Mucosa of rectum (tissue), 2 donors: ENCODE results near the gene HADH.

Source experiments
- H3K27ac ChIP-seq, 2 donors: one replicate each; pipeline ENCODE4 v1.7.0; 2013; ENCODE audit warnings: inconsistent platforms in 2 of 2, low read depth in 2 of 2, low read length in 2 of 2
- H3K27me3 ChIP-seq, 2 donors: one replicate each; pipeline ENCODE4 v1.7.0; 2013; ENCODE audit warnings: low read length in 2 of 2; ENCODE audit not compliant: control insufficient read depth in 2 of 2, insufficient read depth in 2 of 2
- H3K36me3 ChIP-seq, 2 donors: one replicate each; pipeline ENCODE4 v1.7.0; 2013; ENCODE audit warnings: low read length in 2 of 2; ENCODE audit not compliant: control insufficient read depth in 2 of 2, insufficient read depth in 2 of 2
- H3K4me1 ChIP-seq, 2 donors: one replicate each; pipeline ENCODE4 v1.7.0; 2013; ENCODE audit warnings: low read length in 2 of 2, mild to moderate bottlenecking in 1 of 2; ENCODE audit not compliant: control insufficient read depth in 2 of 2, insufficient read depth in 2 of 2
- H3K4me3 ChIP-seq, 2 donors: one replicate each; pipeline ENCODE4 v1.7.0; 2013; ENCODE audit warnings: low read length in 2 of 2
- H3K9ac ChIP-seq, 2 donors: one replicate each; pipeline ENCODE4 v1.7.0; 2013; ENCODE audit warnings: low read length in 2 of 2, low read depth in 1 of 2, mild to moderate bottlenecking in 1 of 2
- H3K9me3 ChIP-seq, 2 donors: one replicate each; pipeline ENCODE4 v1.7.0; 2013; ENCODE audit warnings: low read length in 2 of 2; ENCODE audit not compliant: control insufficient read depth in 2 of 2
- donor health status: healthy.
- donor health status: Normal muscosa, but diverticular disease.

Gene HADH

DNA sequence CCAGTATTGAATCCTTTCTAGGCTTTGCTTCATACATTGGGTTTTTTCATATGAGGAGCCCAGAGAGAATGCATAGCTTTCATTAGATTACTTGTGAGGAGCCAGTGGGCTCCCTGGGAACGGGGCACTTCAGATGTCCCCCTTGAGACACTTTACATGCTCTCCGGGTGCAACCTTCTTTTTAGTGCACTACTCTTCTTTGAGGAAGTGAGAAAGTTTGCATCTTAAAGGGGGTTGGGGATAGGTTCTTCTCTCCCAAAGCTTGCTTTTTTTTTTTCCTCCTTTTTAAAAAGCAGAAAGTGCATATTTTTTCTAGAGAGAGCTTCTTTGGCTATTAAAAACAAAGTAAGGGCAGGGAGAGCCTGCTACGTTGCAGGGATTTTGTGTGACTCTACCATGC, 4.3 kb downstream of the HADH start:
- Histone ChIP-seq H3K9ac (no peak overlapping the region), H3K36me3 (no peaks in the 10 kb centered on the region), H3K4me1 (peaks cover 14 to 18% of the 10 kb centered on the region in 2 donors), H3K27me3 (no peaks in the 10 kb centered on the region), H3K4me3 (no peak overlapping the region), H3K9me3 (no peaks in the 10 kb centered on the region), H3K27ac (no peak overlapping the region)

DNA sequence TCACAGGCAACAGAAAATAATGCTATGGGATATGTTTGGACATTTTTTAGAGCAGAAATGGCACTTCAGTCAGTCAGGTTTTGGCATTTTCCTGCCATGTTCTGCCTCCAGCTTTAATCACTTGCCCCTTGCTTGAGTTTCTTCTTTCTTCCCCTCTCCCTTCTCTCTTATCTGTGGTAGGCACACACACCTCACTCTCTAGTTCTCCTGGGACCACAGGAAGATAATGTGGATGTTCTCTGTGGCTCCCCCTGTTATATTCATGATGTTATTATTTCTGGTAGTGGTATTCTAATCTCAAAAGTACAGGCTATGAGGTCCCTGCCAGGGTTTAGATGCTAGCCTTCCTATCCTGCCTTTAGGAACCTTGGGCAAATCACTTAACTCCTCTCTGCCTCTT, 5.2 kb downstream of the HADH start:
- H3K9me3 ChIP-seq, result no peaks in the 10 kb centered on the region
- no peaks in the 10 kb centered on the region for H3K27me3 ChIP-seq
- H3K36me3 ChIP-seq, result no peaks in the 10 kb centered on the region
- no peak overlapping the region for H3K9ac ChIP-seq
- H3K27ac ChIP-seq, result no peak overlapping the region
- H3K4me1 ChIP-seq, result peaks cover 8 to 13% of the 10 kb centered on the region in 2 donors
- no peak overlapping the region for H3K4me3 ChIP-seq

DNA sequence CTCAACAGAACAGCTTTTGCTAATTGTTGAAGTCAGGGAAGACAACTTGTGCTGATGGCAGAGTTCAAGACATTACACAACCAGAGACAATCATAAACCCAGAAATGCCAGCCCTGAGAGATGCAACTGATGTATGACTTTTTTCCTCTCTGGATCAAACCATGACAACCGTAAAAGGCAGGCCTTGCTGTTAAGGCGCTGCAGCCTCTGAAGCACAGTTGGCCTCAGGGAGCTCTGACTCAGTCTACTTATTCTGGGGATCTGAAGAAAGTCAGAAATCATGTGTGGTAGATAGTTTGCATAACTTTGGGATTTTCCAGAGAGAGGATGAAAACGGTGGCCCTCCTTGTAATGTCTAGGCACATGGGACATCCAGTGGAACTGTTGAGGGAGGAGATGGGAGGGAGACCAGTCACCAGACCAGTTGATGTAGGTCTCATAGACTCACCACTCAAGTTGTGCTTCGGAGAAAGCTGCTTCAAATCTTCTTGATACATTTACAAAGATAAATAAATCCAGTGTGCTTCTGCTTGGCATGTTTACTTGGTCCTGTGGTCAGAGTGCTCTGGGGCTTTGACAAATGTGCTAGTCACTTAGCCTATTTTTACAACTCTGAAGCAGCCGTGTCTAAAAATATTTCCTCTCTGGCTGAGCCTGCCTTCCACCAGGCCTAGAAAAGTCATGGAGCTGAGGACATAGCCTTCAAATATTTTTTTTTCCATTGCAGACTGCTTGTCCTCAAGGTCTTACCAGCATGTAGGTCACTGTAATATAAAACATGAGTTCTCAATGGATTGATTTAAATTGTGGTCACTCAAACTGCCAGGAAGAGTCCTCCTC, 7.5 kb downstream of the HADH start:
- H3K27me3 ChIP-seq, result no peaks in the 10 kb centered on the region
- no peaks in the 10 kb centered on the region for H3K36me3 ChIP-seq
- peaks cover 0 to 3% of the 10 kb centered on the region in 2 donors for H3K4me1 ChIP-seq
- no peaks in the 10 kb centered on the region for H3K9me3 ChIP-seq
- H3K9ac ChIP-seq, result no peak overlapping the region
- H3K4me3 ChIP-seq, result no peak overlapping the region
- H3K27ac ChIP-seq, result no peak overlapping the region

DNA sequence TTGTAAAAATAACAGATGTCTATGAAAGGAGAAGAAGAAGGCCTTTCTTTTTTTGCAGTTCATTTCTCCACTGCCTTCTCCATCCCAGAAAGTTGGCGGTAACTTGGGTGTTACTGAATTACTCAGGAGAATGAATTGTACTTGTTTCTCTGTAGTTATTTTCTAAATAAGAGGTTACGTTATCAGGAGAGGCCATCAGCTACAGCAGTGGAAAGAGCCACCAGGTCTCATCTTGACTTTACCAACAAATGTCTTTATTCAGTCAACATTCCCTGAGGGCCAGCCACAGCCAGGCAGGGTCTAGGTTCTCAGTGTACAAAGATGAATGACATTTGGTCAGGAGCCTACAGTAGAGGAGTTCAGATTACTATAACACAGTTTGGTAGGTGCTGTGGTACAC, 8.1 kb downstream of the HADH start:
- Histone ChIP-seq H3K27ac (peak overlapping the region; percentile 13 to 31), H3K4me3 (no peak overlapping the region), H3K9ac (no peak overlapping the region), H3K4me1 (no peaks in the 10 kb centered on the region), H3K27me3 (no peaks in the 10 kb centered on the region), H3K9me3 (no peaks in the 10 kb centered on the region), H3K36me3 (no peaks in the 10 kb centered on the region)

DNA sequence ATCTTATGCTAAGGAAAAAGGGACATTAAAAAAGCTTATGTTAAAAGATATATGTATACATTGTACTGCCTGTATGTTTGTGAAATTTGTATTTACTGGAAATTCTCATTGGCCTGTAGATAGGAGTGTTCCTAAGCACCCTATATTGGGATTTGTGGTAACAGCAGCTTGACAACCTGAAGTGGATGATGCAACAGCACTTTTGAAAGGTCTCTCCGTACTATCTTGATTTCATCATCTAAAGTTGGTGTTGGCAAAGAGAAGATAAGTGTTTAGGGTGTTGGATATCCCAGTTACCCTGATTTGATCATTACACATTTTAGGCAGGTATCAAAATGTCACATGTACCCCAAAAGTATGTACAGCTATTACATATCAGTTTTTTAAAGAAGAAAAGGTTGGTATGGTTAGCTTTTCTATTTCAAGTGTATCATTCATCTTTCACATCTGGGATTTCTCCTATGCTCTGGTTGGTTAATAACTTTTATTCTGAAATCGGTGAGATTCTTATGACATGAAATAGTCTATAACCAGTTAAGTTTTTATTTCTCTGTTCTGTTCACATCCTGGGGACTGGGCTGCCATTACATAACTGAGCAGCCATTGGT, 10.3 kb downstream of the HADH start:
- Histone ChIP-seq H3K27ac (no peak overlapping the region), H3K9me3 (no peaks in the 10 kb centered on the region), H3K4me3 (no peak overlapping the region), H3K27me3 (no peaks in the 10 kb centered on the region), H3K4me1 (no peaks in the 10 kb centered on the region), H3K9ac (no peak overlapping the region), H3K36me3 (no peaks in the 10 kb centered on the region)

DNA sequence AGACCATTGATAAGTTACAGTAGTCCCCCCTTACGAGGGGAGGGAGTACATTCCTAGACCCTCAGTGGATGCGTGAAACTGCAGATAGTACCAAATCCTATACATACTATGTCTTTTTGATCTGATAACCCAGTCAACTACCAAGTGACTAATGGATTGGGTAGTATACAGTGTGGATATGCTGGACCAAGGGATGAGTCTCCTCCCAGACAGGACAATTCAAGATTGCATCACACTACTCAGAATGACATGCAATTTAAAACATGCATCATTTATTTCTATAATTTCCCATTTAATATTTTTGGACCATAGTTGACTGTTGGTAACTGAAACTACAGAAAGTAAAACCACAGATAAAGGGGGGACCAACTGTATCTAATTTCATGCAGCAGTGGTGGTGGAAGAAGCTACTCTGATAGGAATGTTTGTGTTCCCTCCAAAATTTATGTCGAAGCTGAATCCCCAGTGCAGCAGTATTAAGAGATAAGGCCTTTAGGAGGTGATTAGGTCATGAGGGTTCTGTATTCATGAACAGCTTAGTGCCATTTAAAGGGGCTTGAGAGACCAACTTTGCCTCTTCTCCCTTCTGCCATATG, 11.9 kb downstream of the HADH start:
- Histone ChIP-seq H3K9ac (no peak overlapping the region), H3K27me3 (no peaks in the 10 kb centered on the region), H3K36me3 (no peaks in the 10 kb centered on the region), H3K4me3 (no peak overlapping the region), H3K27ac (no peak overlapping the region), H3K4me1 (no peaks in the 10 kb centered on the region), H3K9me3 (no peaks in the 10 kb centered on the region)

DNA sequence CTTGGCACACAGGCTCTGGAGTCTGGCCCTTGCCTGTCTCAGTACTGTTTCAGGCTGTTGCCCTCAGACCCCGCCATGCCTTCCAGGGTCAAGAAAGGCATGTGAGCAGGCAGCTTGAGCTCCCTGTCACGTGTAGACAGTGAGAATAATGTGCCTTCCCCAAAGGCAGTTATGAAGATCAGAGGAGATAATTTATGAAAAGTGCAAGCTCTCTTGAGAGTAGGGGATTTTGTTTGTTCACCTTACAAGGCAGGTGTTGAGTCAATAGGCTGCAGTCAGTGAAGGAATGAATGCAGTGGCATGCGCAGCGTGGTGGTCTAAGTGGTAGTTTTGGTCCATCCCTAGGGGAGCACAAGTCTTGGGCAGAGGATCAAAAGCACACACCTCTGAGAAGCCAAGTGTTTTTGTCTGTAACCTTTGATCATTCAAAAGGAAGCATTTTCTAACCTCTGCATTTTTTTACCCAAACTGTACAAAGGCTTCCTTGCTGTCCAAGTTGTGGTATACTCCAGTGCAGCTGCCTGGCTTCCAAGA, 14.4 kb downstream of the HADH start:
- H3K36me3 ChIP-seq, result no peaks in the 10 kb centered on the region
- H3K27ac ChIP-seq, result no peak overlapping the region
- no peak overlapping the region for H3K4me3 ChIP-seq
- H3K4me1 ChIP-seq, result no peaks in the 10 kb centered on the region
- H3K27me3 ChIP-seq, result no peaks in the 10 kb centered on the region
- H3K9ac ChIP-seq, result no peak overlapping the region
- no peaks in the 10 kb centered on the region for H3K9me3 ChIP-seq

DNA sequence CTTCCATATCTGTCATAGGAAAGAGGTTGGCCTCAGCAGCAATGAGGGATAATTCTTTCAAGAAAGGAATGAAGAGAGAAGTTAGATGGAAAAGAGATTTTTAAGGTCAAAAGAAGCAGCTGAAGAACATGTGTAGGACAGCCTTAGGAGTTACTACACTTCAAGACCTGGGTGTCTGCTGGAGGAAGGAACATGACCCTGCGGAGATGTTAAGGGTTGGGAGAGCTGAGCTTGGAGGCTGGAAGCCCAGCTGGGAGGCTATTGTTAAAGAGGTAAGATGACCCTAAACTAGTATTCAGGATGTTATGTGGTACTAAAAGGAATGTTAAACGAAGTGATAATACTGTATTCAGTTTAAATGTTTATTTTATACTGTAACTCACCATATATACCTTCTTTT, 15.0 kb downstream of the HADH start:
- Histone ChIP-seq H3K36me3 (no peaks in the 10 kb centered on the region), H3K4me1 (no peaks in the 10 kb centered on the region), H3K27ac (no peak overlapping the region), H3K9me3 (no peaks in the 10 kb centered on the region), H3K9ac (no peak overlapping the region), H3K27me3 (no peaks in the 10 kb centered on the region), H3K4me3 (no peak overlapping the region)

DNA sequence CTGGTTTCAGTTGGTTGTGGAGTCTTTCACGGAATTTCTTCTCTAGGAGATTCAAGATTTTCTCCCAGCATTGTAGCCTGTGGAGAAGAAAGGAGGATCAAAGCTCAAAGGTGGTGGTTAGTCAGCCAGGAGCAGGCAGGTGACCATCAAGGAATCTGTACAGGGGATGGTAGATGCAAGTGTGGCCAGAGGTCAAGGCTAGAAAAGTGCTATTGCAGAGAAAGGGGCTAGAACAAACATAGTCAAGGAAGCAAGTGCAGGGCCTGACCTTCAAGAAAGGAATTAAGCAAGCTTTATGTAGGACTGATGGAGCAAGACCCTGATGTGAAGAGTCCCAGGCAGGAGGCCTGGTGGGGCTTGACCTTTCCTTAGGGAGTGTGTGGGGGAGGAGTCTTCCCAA, 16.1 kb downstream of the HADH start:
- Histone ChIP-seq H3K36me3 (no peaks in the 10 kb centered on the region), H3K4me1 (no peaks in the 10 kb centered on the region), H3K9me3 (no peaks in the 10 kb centered on the region), H3K9ac (no peak overlapping the region), H3K27me3 (no peaks in the 10 kb centered on the region), H3K27ac (no peak overlapping the region), H3K4me3 (no peak overlapping the region)

DNA sequence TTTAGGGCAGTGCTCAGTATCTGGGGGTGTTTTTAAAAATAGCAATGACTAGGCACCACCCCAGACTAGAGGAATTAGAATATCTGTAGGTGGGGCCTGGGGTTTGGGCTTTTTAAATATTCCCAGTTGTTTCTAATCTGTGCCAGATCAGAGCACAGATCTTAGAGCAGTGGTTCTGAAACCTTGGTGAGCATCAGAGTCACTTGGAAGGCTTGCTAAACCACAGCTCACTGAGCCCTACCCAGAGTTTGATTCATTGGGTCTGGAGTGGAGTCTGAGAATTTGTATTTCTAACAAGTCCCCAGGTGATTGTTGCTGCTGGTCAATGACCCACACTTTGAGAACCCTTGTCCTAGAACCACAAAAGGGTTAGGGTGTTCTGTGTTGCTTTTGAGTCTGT, 16.7 kb downstream of the HADH start:
- no peak overlapping the region for H3K27ac ChIP-seq
- H3K27me3 ChIP-seq, result no peaks in the 10 kb centered on the region
- no peaks in the 10 kb centered on the region for H3K4me1 ChIP-seq

More for the DNA sequence above, 16.7 kb downstream of the HADH start:
- Histone ChIP-seq H3K9ac (no peak overlapping the region), H3K9me3 (no peaks in the 10 kb centered on the region), H3K4me3 (no peak overlapping the region), H3K36me3 (peaks cover 1 to 5% of the 10 kb centered on the region in 2 donors)
